Cardiac fibroblast (primary cell): ENCODE measurements around the gene SYT3.

Source experiments
- DNase-seq, 2 donors: peaks; one replicate each; pipeline versions ENCODE4 v3.0.0 to v3.0.0-alpha.2; 2010; ENCODE audit warnings: low read depth in 2 of 2
- H3K4me3 ChIP-seq, 2 donors: replicated peaks in 1 of 2; 1 replicate in 1 of 2; 2 replicates in 1 of 2; pipeline ENCODE4 v1.5.1; 2011; ENCODE audit warnings: low read depth in 2 of 2, low read length in 2 of 2, mild to moderate bottlenecking in 2 of 2, moderate library complexity in 1 of 2
- TF ChIP-seq, protein P1 (sequence below): IDR thresholded peaks from one replicate; pipeline ENCODE4 v1.5.1; 2011; ENCODE audit warnings: low read depth, mild to moderate bottlenecking, low read length, inconsistent platforms

SYT3 gene

DNA sequence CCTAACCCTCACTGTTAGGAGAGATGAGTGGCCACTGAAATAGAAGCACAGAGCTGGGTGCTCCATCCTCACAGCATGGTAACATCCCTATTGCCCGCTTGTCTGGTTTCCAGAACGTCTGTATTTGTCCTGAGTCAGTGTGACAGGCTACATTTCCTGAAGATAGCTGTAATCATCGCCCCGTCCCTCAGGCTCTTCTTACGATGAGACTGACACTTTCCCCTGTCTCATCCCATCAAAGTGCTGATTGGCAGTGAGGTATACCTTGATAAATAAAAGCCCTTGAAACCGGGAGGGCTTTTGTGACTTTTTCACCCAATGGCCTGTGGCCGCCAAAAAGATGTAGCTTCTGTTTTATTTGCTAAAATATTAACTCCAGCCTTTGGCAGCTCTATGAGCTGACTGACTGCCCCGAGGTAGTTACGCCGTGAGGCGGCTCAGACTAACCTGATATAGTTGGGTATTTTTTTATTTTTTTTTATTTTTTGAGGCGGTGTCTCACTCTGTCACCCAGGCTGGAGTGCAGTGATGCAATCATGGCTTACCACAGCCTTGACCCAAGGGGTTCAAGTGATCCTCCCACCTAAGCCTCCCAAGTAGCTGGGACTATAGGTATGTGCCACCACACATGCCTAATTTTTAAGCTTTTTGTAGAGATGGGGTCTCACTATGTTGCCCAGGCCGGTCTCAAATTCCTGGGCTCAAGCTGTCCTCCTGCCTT is 65.8 kb downstream of the SYT3 start:
- no peak for DNase-seq
- H3K4me3 ChIP-seq, result no peak overlapping the region
- TF ChIP-seq, protein P1, sequence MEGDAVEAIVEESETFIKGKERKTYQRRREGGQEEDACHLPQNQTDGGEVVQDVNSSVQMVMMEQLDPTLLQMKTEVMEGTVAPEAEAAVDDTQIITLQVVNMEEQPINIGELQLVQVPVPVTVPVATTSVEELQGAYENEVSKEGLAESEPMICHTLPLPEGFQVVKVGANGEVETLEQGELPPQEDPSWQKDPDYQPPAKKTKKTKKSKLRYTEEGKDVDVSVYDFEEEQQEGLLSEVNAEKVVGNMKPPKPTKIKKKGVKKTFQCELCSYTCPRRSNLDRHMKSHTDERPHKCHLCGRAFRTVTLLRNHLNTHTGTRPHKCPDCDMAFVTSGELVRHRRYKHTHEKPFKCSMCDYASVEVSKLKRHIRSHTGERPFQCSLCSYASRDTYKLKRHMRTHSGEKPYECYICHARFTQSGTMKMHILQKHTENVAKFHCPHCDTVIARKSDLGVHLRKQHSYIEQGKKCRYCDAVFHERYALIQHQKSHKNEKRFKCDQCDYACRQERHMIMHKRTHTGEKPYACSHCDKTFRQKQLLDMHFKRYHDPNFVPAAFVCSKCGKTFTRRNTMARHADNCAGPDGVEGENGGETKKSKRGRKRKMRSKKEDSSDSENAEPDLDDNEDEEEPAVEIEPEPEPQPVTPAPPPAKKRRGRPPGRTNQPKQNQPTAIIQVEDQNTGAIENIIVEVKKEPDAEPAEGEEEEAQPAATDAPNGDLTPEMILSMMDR, result no peak
